H1 (cell line): ENCODE measurements around the gene B3GAT1. TPM values are rescaled to one million over a fixed set of nuclear protein-coding genes. Genes with fewer than 3 reads are reported as not detected.

Experiments used
- SP1 ChIP-seq: IDR thresholded peaks from 2 replicates; pipeline ENCODE4 v1.6.1; 2011; ENCODE audit warnings: low read depth, low read length
- polyA plus RNA-seq, 7 experiments: library from polyadenylated mRNA; depleted of rRNA in 3 of 7; stranded (reverse) in 5 of 7; unstranded in 2 of 7; fragments of >200 nt in 5 of 7; fragments of 200-250 nt in 2 of 7; gene quantifications; 1 replicate in 5 of 7; 2 replicates in 1 of 7; 4 replicates in 1 of 7; pipeline versions ENCODE4 v1.2.1 to v1.2.3, GENCODE V29; 2011 to 2013; ENCODE audit warnings: missing spikeins in 2 of 7, mixed read lengths in 2 of 7
- total RNA-seq: library from RNA; stranded (reverse); fragmentation: NEBNext Ultra II Directional; extraction: Animal tissue kit (Norgen Biotek cat#: 25700); gene quantifications from 2 replicates; pipeline ENCODE4 v1.2.1, GENCODE V29; 2021

B3GAT1 gene
- total and polyA plus RNA-seq, 2 of the 8 experiments (the other 6 are each of a cell fraction or from before 2014, with no cell fraction given), result 19.7 to 32.4 TPM

- no peak for TF ChIP-seq SP1
Observed at GRCh38 chr11:134376150-134376921, 35.7 kb downstream of the B3GAT1 start (continued).
